Measurements from ENCODE around the gene SLC25A24. TPM values are rescaled to one million over a fixed set of nuclear protein-coding genes. Genes with fewer than 3 reads are reported as not detected.

Gene SLC25A24
- total and polyA plus RNA-seq, 9 of the 15 experiments (the other 6 are each of a cell fraction or from before 2014, with no cell fraction given) = 6.9 to 34.9 (median 25.4) TPM

DNA sequence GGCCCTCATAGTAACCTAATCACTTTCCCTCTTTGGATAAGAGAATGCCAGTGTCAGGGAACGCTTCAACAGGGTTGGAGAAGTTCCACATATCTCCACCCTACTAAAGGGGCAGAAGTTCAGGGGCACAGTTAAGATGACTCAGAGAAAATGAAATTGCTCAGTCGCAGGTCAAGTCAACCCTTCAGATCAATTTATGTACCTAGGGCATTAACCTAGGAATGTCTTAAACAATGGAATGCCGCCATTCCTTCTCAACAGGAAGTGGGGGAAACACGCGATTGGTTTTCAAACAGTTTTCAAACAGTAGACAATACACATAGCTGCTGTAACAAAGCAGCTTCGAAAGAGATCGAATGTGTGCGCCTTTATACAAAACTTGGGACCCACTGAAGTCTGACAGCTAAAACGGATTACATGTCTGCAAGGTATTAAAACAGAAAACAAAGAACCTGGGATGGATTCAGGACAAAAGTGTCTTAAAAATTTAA, 897 bp downstream of the SLC25A24 start (continued):
- TF ChIP-seq TCF7 (IDR thresholded peaks at IDR 0.05; ENCODE audit: borderline replicate concordance) = no peak
- TF ChIP-seq ZNF232 (CRISPR knock-in tag; IDR thresholded peaks at IDR 0.05) = 0 out of 2 replicates have a peak, but pooled peaks have one; percentile 51
- TF ChIP-seq NONO (IDR thresholded peaks at IDR 0.05; ENCODE audit: low read depth in 2 of 2, low read length in 1 of 2) = no peak
- no peak for TF ChIP-seq SUPT5H (IDR thresholded peaks at IDR 0.05)
- TF ChIP-seq, protein P1, sequence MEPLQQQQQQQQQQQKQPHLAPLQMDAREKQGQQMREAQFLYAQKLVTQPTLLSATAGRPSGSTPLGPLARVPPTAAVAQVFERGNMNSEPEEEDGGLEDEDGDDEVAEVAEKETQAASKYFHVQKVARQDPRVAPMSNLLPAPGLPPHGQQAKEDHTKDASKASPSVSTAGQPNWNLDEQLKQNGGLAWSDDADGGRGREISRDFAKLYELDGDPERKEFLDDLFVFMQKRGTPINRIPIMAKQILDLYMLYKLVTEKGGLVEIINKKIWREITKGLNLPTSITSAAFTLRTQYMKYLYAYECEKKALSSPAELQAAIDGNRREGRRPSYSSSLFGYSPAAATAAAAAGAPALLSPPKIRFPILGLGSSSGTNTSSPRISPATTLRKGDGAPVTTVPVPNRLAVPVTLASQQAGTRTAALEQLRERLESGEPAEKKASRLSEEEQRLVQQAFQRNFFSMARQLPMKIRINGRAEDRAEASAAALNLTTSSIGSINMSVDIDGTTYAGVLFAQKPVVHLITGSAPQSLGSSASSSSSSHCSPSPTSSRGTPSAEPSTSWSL (CRISPR knock-in tag; IDR thresholded peaks at IDR 0.05; ENCODE audit: borderline replicate concordance) = no peak
- TF ChIP-seq, protein P2, sequence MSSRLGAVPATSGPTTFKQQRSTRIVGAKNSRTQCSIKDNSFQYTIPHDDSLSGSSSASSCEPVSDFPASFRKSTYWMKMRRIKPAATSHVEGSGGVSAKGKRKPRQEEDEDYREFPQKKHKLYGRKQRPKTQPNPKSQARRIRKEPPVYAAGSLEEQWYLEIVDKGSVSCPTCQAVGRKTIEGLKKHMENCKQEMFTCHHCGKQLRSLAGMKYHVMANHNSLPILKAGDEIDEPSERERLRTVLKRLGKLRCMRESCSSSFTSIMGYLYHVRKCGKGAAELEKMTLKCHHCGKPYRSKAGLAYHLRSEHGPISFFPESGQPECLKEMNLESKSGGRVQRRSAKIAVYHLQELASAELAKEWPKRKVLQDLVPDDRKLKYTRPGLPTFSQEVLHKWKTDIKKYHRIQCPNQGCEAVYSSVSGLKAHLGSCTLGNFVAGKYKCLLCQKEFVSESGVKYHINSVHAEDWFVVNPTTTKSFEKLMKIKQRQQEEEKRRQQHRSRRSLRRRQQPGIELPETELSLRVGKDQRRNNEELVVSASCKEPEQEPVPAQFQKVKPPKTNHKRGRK (tag; IDR thresholded peaks at IDR 0.05) = no peak
- no peak for TF ChIP-seq SIN3B (IDR thresholded peaks at IDR 0.05; ENCODE audit: low read depth)
- TF ChIP-seq ZNF316 (IDR thresholded peaks at IDR 0.05) = 0 out of 2 replicates have a peak, but pooled peaks have one; percentile 37
- TF ChIP-seq, protein P3, sequence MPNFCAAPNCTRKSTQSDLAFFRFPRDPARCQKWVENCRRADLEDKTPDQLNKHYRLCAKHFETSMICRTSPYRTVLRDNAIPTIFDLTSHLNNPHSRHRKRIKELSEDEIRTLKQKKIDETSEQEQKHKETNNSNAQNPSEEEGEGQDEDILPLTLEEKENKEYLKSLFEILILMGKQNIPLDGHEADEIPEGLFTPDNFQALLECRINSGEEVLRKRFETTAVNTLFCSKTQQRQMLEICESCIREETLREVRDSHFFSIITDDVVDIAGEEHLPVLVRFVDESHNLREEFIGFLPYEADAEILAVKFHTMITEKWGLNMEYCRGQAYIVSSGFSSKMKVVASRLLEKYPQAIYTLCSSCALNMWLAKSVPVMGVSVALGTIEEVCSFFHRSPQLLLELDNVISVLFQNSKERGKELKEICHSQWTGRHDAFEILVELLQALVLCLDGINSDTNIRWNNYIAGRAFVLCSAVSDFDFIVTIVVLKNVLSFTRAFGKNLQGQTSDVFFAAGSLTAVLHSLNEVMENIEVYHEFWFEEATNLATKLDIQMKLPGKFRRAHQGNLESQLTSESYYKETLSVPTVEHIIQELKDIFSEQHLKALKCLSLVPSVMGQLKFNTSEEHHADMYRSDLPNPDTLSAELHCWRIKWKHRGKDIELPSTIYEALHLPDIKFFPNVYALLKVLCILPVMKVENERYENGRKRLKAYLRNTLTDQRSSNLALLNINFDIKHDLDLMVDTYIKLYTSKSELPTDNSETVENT (CRISPR knock-in tag; IDR thresholded peaks at IDR 0.05) = no peak
- no peak for TF ChIP-seq POLR2AphosphoS5 (IDR thresholded peaks at IDR 0.05; ENCODE audit: control insufficient read depth, insufficient read depth, low read depth, low read length)
- no peak for TF ChIP-seq HDAC3 (IDR thresholded peaks at IDR 0.05; ENCODE audit: borderline replicate concordance, partially characterized antibody)
- no peak for TF ChIP-seq CHD1 (IDR thresholded peaks at IDR 0.05; ENCODE audit: low read length)
- no peak for TF ChIP-seq SREBF1 (IDR thresholded peaks at IDR 0.05; ENCODE audit: borderline replicate concordance, low read depth, low read length)
- TF ChIP-seq, protein P4, sequence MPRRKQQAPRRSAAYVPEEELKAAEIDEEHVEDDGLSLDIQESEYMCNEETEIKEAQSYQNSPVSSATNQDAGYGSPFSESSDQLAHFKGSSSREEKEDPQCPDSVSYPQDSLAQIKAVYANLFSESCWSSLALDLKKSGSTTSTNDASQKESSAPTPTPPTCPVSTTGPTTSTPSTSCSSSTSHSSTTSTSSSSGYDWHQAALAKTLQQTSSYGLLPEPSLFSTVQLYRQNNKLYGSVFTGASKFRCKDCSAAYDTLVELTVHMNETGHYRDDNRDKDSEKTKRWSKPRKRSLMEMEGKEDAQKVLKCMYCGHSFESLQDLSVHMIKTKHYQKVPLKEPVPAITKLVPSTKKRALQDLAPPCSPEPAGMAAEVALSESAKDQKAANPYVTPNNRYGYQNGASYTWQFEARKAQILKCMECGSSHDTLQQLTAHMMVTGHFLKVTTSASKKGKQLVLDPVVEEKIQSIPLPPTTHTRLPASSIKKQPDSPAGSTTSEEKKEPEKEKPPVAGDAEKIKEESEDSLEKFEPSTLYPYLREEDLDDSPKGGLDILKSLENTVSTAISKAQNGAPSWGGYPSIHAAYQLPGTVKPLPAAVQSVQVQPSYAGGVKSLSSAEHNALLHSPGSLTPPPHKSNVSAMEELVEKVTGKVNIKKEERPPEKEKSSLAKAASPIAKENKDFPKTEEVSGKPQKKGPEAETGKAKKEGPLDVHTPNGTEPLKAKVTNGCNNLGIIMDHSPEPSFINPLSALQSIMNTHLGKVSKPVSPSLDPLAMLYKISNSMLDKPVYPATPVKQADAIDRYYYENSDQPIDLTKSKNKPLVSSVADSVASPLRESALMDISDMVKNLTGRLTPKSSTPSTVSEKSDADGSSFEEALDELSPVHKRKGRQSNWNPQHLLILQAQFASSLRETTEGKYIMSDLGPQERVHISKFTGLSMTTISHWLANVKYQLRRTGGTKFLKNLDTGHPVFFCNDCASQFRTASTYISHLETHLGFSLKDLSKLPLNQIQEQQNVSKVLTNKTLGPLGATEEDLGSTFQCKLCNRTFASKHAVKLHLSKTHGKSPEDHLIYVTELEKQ (CRISPR knock-in tag; IDR thresholded peaks at IDR 0.05) = no peak
- TF ChIP-seq, protein P5, sequence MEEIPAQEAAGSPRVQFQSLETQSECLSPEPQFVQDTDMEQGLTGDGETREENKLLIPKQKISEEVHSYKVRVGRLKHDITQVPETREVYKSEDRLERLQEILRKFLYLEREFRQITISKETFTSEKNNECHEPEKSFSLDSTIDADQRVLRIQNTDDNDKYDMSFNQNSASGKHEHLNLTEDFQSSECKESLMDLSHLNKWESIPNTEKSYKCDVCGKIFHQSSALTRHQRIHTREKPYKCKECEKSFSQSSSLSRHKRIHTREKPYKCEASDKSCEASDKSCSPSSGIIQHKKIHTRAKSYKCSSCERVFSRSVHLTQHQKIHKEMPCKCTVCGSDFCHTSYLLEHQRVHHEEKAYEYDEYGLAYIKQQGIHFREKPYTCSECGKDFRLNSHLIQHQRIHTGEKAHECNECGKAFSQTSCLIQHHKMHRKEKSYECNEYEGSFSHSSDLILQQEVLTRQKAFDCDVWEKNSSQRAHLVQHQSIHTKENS (CRISPR knock-in tag; IDR thresholded peaks at IDR 0.05) = no peak

Measured in K562 (cell line).